Measurements from ENCODE around the gene ZNF653.
A peak's percentile ranks its signal among the peaks of the same experiment; 100 is the strongest.

- TF ChIP-seq CTCF (IDR thresholded peaks at IDR 0.05 in 2 of 3, conservative IDR thresholded peaks at IDR 0.05 in 1 of 3; ENCODE audit: insufficient read depth in 2 of 3, low read depth in 1 of 3, low read length in 3 of 3) (peak; percentile 38 to 63 (median 50); a peak in 4 of 6 replicates), KAT2B (IDR thresholded peaks at IDR 0.05; ENCODE audit: low read depth, low read length) (no peak), HDGF (IDR thresholded peaks at IDR 0.05) (no peak), ILF3 (IDR thresholded peaks at IDR 0.05; ENCODE audit: borderline replicate concordance) (no peak), EZH2 (IDR thresholded peaks at IDR 0.05; ENCODE audit: borderline replicate concordance, low read depth, low read length) (no peak), E2F4 (CRISPR knock-in tag; IDR thresholded peaks at IDR 0.05; ENCODE audit: low read depth) (no peak), SETDB1 (IDR thresholded peaks at IDR 0.05; ENCODE audit: low read length) (no peak), POLR2A (conservative IDR thresholded peaks at IDR 0.05) (no peak), MAFK (IDR thresholded peaks at IDR 0.05; ENCODE audit: low read length) (no peak), ZNF444 (CRISPR knock-in tag; IDR thresholded peaks at IDR 0.05) (no peak), L3MBTL2 (IDR thresholded peaks at IDR 0.05) (no peak), ZBED1 (IDR thresholded peaks at IDR 0.05) (no peak), ZNF449 (CRISPR knock-in tag; IDR thresholded peaks at IDR 0.05) (no peak), HDAC1 (IDR thresholded peaks at IDR 0.05) (no peak)
Observed at GRCh38 chr19:11460207-11460606, 45.4 kb downstream of the ZNF653 start.

All from K562 (cell line).